T-helper 17 cell (primary cell): ENCODE measurements around the gene ALOXE3. TPM values are rescaled to one million over a fixed set of nuclear protein-coding genes. Genes with fewer than 3 reads are reported as not detected.

Experiments used
- ATAC-seq: fragments of 150-1000 bp; cut with Tn5 transposase; 2 replicates; pipeline ENCODE4 v1.10.0; 2021; ENCODE audit warnings: mild to moderate bottlenecking, moderate library complexity
- DNase-seq, 3 donors: peaks; one replicate each; pipeline versions ENCODE4 v3.0.0 to v3.0.0-alpha.2; 2020 to 2021
- H3K9me3 ChIP-seq: one replicate; pipeline ENCODE4 v1.7.0; 2013; ENCODE audit warnings: low read length, mild to moderate bottlenecking; ENCODE audit not compliant: control insufficient read depth, poor library complexity, severe bottlenecking
- H3K27ac Mint-ChIP-seq: one replicate; pipeline ENCODE4 v1.8.0; 2022; ENCODE audit warnings: mild to moderate bottlenecking, moderate library complexity, mixed read lengths
- H3K27me3 Mint-ChIP-seq: one replicate; pipeline ENCODE4 v1.8.0; 2022; ENCODE audit warnings: mixed read lengths
- H3K36me3 Mint-ChIP-seq: one replicate; pipeline ENCODE4 v1.8.0; 2022; ENCODE audit warnings: low read depth, mixed read lengths
- H3K4me1 Mint-ChIP-seq: one replicate; pipeline ENCODE4 v1.8.0; 2022; ENCODE audit warnings: mild to moderate bottlenecking, mixed read lengths
- H3K4me3 Mint-ChIP-seq: one replicate; pipeline ENCODE4 v1.8.0; 2022; ENCODE audit warnings: mild to moderate bottlenecking, moderate library complexity, mixed read lengths
- total RNA-seq, 4 donors: library from RNA in 2 of 4; stranded (reverse) in 2 of 4; gene quantifications; one replicate each; pipeline ENCODE4 v1.2.3 and lab custom pipeline; 2022 to 2026

The ALOXE3 gene
- total RNA-seq, 2 donors from 2014 or later, result not detected

DNA sequence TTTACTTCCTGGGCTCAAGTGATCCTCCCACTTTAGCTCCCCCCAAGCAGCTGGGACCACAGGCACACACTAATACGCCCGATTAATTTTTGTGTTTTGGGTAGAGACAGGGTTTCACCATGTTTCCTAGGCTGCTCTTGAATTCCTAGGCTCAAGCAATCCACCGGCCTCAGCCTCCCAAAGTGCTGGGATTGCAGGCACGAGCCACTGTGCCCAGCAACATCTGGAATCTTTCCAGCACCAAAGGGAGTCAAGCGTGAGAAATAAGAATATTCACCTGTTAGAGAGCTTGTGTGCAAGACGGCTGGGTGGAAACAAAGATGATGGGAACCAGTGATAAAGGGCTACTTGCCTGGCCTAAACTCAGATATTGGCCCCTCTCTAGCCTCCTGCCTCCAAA is 16.6 kb downstream of the ALOXE3 start:
- no peak for DNase-seq
- no peaks in the 10 kb centered on the region for H3K9me3 ChIP-seq
- no peak for ATAC-seq
- Mint-ChIP-seq H3K27ac (peak overlapping the region; percentile 19), H3K4me1 (peaks cover 8% of the 10 kb centered on the region), H3K36me3 (no peaks in the 10 kb centered on the region), H3K27me3 (peaks cover 5% of the 10 kb centered on the region), H3K4me3 (no peak overlapping the region)

DNA sequence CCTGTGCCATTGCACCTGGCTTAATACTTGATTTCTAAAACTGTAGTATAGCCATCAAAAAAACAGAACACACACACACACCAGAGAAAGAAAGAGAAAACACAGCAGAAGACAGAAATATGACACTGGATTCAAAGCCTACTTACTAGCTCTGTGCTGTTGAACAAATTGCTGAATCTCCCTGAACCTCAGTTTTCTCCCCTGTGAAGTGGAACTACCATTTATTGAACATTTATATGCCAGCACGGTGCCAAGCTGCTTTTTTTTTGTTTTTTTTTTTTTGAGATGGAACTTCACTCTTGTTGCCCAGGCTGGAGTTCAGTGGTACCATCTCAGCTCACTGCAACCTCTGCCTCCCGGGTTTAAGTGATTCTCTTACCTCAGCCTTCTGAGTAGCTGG is 17.6 kb downstream of the ALOXE3 start:
- Mint-ChIP-seq H3K4me3 (no peak overlapping the region), H3K4me1 (peaks cover 8% of the 10 kb centered on the region), H3K27ac (no peak overlapping the region), H3K27me3 (peaks cover 13% of the 10 kb centered on the region), H3K36me3 (no peaks in the 10 kb centered on the region)
- DNase-seq (no peak), ATAC-seq (no peak)
- no peaks in the 10 kb centered on the region for H3K9me3 ChIP-seq

DNA sequence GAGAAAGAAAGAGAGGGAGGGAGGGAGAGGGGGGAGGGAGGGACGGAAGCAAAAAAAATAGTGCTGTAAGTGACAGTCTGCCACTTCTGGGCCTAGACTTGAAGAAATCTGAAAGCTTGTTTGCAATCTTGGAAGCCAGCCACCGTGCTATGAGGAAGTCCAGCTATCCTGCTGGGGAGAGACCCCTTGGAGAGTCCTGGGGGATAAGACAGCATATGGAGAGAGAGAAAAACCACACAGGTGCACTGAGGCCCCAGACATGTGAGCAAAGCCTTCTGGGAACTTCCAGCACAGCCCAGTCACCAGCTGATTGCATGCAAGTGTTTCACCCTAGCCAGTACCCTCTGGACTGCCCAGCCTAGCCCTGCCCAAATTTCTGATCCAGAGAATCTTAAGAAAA is 18.2 kb downstream of the ALOXE3 start:
- Mint-ChIP-seq H3K4me3 (no peak overlapping the region), H3K27ac (no peak overlapping the region), H3K4me1 (peaks cover 5% of the 10 kb centered on the region), H3K27me3 (peaks cover 13% of the 10 kb centered on the region), H3K36me3 (no peaks in the 10 kb centered on the region)
- DNase-seq (no peak), ATAC-seq (no peak)
- H3K9me3 ChIP-seq, result no peaks in the 10 kb centered on the region

GRCh38 chr17:8096541-8096940 is 21.8 kb downstream of the ALOXE3 start:
- no peak for ATAC-seq
- Mint-ChIP-seq H3K4me1 (peaks cover 10% of the 10 kb centered on the region), H3K36me3 (no peaks in the 10 kb centered on the region), H3K27ac (no peak overlapping the region), H3K27me3 (peaks cover 13% of the 10 kb centered on the region), H3K4me3 (no peak overlapping the region)
- DNase-seq, result no peak
- H3K9me3 ChIP-seq, result no peaks in the 10 kb centered on the region

GRCh38 chr17:8095361-8095760 is 23.0 kb downstream of the ALOXE3 start:
- DNase-seq (no peak), ATAC-seq (no peak)
- H3K9me3 ChIP-seq, result no peaks in the 10 kb centered on the region
- Mint-ChIP-seq H3K36me3 (no peaks in the 10 kb centered on the region), H3K27ac (no peak overlapping the region), H3K4me3 (no peak overlapping the region), H3K27me3 (peaks cover 24% of the 10 kb centered on the region), H3K4me1 (peaks cover 10% of the 10 kb centered on the region)

DNA sequence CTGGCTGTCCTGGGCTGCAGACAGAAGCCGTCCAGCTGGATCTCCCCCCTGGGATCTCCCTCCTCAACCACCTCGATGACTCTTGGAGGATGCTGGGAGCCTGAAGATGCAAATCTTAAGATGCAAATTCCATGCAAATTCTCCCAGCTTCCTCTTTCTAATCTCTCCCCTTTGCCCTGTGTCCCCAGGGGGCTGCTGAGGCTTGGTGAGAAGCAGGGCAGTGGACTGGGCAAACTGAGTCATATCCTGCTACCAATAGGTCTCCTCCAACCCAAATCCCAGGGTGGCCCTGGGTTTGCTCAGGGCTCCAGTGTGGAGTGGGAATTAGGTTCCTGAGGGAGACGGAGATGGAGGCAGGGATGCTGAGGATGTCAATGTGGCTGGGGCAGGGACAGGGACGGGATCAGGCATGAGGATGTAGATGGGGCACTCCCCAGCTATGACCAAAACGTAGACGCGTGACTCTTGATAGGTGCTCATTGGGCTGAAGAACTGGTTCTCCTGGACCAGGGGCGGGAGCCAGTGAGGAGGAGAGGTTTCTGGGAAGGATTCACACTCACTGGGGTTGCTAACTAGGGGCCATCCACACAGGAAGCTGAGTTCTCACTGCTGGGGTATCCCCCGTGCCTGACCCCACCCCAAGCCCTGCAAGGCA is 27.2 kb downstream of the ALOXE3 start:
- DNase-seq (no peak), ATAC-seq (peak; percentile 35)
- H3K27me3 Mint-ChIP-seq, result peaks cover 46% of the 10 kb centered on the region
- peaks cover 6% of the 10 kb centered on the region for H3K4me1 Mint-ChIP-seq
- no peaks in the 10 kb centered on the region for H3K9me3 ChIP-seq
- H3K36me3 Mint-ChIP-seq, result no peaks in the 10 kb centered on the region
- H3K27ac Mint-ChIP-seq, result no peak overlapping the region
- H3K4me3 Mint-ChIP-seq, result peak overlapping the region; percentile 55

DNA sequence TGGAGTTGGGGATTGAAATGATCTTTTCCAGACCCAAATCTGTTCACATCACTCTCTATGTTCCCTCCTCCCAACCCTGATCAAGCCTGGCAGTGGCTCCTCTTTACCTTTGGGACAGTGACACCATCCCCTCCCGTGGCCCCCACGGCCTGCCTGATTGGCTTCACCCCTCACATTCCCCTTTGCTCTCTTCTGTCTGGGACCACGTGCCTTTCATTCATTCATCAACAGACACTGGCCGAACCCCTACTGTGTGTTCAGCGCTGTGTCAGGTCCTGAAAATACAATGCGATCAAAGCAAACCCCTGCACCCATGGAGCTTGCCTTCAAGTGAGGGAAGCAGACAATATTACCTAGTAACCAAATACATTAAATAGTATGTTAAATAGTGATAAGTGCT is 28.6 kb downstream of the ALOXE3 start:
- Mint-ChIP-seq H3K36me3 (no peaks in the 10 kb centered on the region), H3K4me1 (peaks cover 6% of the 10 kb centered on the region), H3K4me3 (no peak overlapping the region), H3K27ac (peak overlapping the region; percentile 34), H3K27me3 (peaks cover 47% of the 10 kb centered on the region)
- H3K9me3 ChIP-seq, result no peaks in the 10 kb centered on the region
- ATAC-seq (no peak), DNase-seq (no peak)

DNA sequence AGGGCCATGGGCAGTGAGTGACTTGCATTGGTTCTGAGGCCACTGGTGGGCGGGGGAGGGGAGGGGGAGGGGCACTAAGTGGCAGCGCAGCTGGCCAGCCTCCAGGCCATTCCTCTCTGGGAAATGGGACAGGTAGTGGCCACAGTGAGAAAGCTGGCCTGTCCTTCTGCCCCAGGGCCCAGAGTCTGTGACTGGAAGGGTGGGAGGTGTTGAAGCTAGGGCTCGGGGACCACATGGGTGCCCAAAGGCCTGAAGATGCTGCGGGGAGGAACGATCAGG is 30.4 kb downstream of the ALOXE3 start:
- Mint-ChIP-seq H3K36me3 (no peaks in the 10 kb centered on the region), H3K27ac (no peak overlapping the region), H3K4me1 (no peaks in the 10 kb centered on the region), H3K27me3 (peaks cover 45% of the 10 kb centered on the region), H3K4me3 (no peak overlapping the region)
- no peaks in the 10 kb centered on the region for H3K9me3 ChIP-seq
- ATAC-seq (no peak), DNase-seq (no peak)

DNA sequence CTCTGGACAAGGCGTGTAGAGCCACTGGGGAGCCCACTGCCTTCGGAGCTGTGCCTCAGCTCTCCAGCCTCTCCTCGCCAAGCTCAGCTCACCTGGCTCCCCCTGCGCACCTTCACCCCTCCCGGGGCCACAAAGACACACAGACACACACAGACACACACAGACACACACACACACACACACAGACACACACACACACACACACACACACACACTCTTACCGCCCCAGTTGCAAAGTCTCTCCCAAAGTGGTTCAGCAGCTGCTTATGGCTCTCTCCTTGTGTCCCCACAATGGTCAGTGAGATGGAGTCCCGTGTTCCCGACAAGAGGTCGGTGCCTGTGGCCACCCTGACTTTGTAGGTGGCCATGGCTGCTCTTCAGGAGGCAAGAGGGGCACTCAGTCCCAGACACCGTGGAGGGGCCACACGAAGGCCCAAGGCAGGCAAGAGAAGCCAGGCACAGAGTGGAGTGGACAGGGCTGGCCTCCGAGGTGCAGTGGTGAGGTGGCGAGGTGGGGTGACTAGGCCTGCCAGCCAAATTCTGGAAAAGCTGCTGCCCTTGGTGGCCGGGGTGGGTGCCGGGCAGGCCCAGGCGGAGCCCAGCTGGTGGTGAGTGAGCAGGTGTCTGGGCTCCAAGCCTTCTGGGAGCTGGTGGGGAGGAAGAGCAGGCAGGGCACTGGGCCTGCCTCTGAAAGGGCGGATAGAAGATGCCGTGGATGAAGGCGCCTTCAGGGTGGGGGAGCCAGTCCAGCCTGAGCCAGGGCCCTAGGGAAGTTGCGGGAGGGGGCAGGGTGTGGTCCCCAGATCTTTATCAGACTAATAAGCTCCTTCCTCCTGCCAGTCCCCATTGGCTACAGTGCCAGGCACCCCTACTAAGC is 31.0 kb downstream of the ALOXE3 start, which contains the start of gene ALOX12B:
Gene ALOX12B (minus strand): TSS at position 642 of the 877 bp plus-strand sequence. CDS start 274 bp downstream, at position 368.
- H3K9me3 ChIP-seq, result no peaks in the 10 kb centered on the region
- ATAC-seq (no peak), DNase-seq (no peak)
- H3K4me1 Mint-ChIP-seq, result no peaks in the 10 kb centered on the region
- no peak within 1 kb of the TSS for H3K4me3 Mint-ChIP-seq
- peaks cover 45% of the 10 kb centered on the region for H3K27me3 Mint-ChIP-seq
- no peak within 1 kb of the TSS for H3K27ac Mint-ChIP-seq
- no peaks in the 10 kb centered on the region for H3K36me3 Mint-ChIP-seq

GRCh38 chr17:8084250-8084649 is 34.1 kb downstream of the ALOXE3 start:
- Mint-ChIP-seq H3K4me1 (peaks cover 8% of the 10 kb centered on the region), H3K27ac (no peak overlapping the region), H3K36me3 (no peaks in the 10 kb centered on the region), H3K27me3 (peaks cover 26% of the 10 kb centered on the region), H3K4me3 (no peak overlapping the region)
- ATAC-seq (no peak), DNase-seq (no peak)
- no peaks in the 10 kb centered on the region for H3K9me3 ChIP-seq

DNA sequence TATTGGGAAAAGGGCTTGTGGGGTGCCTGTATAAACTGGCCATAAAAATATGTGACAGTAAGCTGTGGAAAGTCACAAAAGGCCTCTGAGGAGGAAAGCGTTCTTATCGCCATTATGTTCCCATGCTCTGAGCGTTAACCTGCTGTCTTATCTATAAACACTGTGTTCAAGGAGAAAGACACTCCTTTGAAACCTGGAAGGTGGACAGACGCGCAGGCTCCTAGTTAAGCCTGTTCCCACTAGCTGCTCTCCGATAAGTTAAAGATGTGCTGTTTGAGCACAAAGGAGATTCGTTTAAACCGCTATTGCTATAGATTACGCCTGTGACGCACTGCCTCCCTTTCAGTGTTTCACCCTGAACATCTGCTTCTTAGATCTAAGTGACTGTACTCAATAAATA is 36.0 kb downstream of the ALOXE3 start:
- DNase-seq (no peak), ATAC-seq (no peak)
- no peaks in the 10 kb centered on the region for H3K9me3 ChIP-seq
- no peaks in the 10 kb centered on the region for H3K36me3 Mint-ChIP-seq
- no peak overlapping the region for H3K27ac Mint-ChIP-seq
- H3K4me3 Mint-ChIP-seq, result no peak overlapping the region
- peaks cover 20% of the 10 kb centered on the region for H3K27me3 Mint-ChIP-seq
- H3K4me1 Mint-ChIP-seq, result peaks cover 10% of the 10 kb centered on the region

GRCh38 chr17:8081876-8082275 is 36.4 kb downstream of the ALOXE3 start:
- ATAC-seq, result no peak
- H3K4me3 Mint-ChIP-seq, result no peak overlapping the region

GRCh38 chr17:8080799-8081219 is 37.5 kb downstream of the ALOXE3 start:
- peaks cover 9% of the 10 kb centered on the region for H3K27me3 Mint-ChIP-seq
- no peaks in the 10 kb centered on the region for H3K9me3 ChIP-seq
- H3K4me3 Mint-ChIP-seq, result no peak overlapping the region
- DNase-seq, result no peak
- no peak overlapping the region for H3K27ac Mint-ChIP-seq
- ATAC-seq, result no peak
- H3K36me3 Mint-ChIP-seq, result no peaks in the 10 kb centered on the region
- peaks cover 10% of the 10 kb centered on the region for H3K4me1 Mint-ChIP-seq

More at GRCh38 chr17:8081876-8082275, 36.4 kb downstream of the ALOXE3 start:
- no peak overlapping the region for H3K27ac Mint-ChIP-seq
- no peaks in the 10 kb centered on the region for H3K36me3 Mint-ChIP-seq
- H3K27me3 Mint-ChIP-seq, result peaks cover 18% of the 10 kb centered on the region
- H3K9me3 ChIP-seq, result no peaks in the 10 kb centered on the region
- no peak for DNase-seq
- peaks cover 10% of the 10 kb centered on the region for H3K4me1 Mint-ChIP-seq
